Tibial nerve (tissue), 3 donors: Measurements from ENCODE around the gene ERC2.

Experiments
- CTCF ChIP-seq, 5 experiments: fragments of 200-600 bp in 3 of 5; fragments of 450-650 bp in 2 of 5; sonication (generic) in 3 of 5; IDR thresholded peaks; one replicate each; pipeline ENCODE4 v1.5.1; 2016 to 2019; ENCODE audit warnings: antibody characterized with exemption in 5 of 5, mild to moderate bottlenecking in 3 of 5, moderate library complexity in 2 of 5
- POLR2A ChIP-seq, 2 donors: fragments of 450-650 bp; IDR thresholded peaks; one replicate each; pipeline ENCODE4 v1.6.1; 2017; ENCODE audit warnings: antibody characterized with exemption in 2 of 2, mild to moderate bottlenecking in 2 of 2, moderate library complexity in 2 of 2

- TF ChIP-seq CTCF (IDR thresholded peaks at IDR 0.05), result no peak
- no peak for TF ChIP-seq POLR2A (IDR thresholded peaks at IDR 0.05)
Measured at GRCh38 chr3:55585856-55586255, 882.4 kb downstream of the ERC2 start.
